Spleen (tissue), 13 donors: ENCODE results near the gene NPIPA1. TPM values are rescaled to one million over a fixed set of nuclear protein-coding genes. Genes with fewer than 3 reads are reported as not detected.
"Not testable (repeated sequence)": the region's sequence is repeated elsewhere in the genome, so short reads cannot be mapped to it uniquely, and the experiment has no call there.

Experiments used
- DNase-seq: peaks from one replicate; pipeline ENCODE4 v3.0.0-alpha.2; 2020
- H3K27ac ChIP-seq, 8 donors: fragments of 200-600 bp; sonication (generic) in 7 of 8; 1 replicate in 4 of 8; 2 replicates in 4 of 8; pipeline versions ENCODE4 v1.5.0 to v1.8.0; 2016 to 2021; ENCODE audit warnings: inconsistent platforms in 4 of 8, mild to moderate bottlenecking in 4 of 8, moderate library complexity in 1 of 8
- H3K27me3 ChIP-seq, 7 donors: fragments of 200-600 bp; sonication (generic) in 6 of 7; replicated peaks in 1 of 7; 1 replicate in 4 of 7; 2 replicates in 3 of 7; pipeline versions ENCODE4 v1.5.0 to v1.8.0; 2016 to 2021; ENCODE audit warnings: inconsistent platforms in 3 of 7, mild to moderate bottlenecking in 1 of 7
- H3K36me3 ChIP-seq, 6 donors: fragments of 200-600 bp; sonication (generic) in 5 of 6; 1 replicate in 4 of 6; 2 replicates in 2 of 6; pipeline versions ENCODE4 v1.5.0 to v1.8.0; 2016 to 2021; ENCODE audit warnings: inconsistent platforms in 2 of 6
- H3K4me1 ChIP-seq, 6 donors: fragments of 200-600 bp; sonication (generic) in 5 of 6; 1 replicate in 3 of 6; 2 replicates in 3 of 6; pipeline versions ENCODE4 v1.5.0 to v1.8.0; 2016 to 2021; ENCODE audit warnings: inconsistent platforms in 3 of 6
- H3K4me3 ChIP-seq, 8 donors: fragments of 200-600 bp; sonication (generic) in 7 of 8; 1 replicate in 4 of 8; 2 replicates in 4 of 8; pipeline versions ENCODE4 v1.5.0 to v1.8.0; 2016 to 2021; ENCODE audit warnings: inconsistent platforms in 4 of 8, mild to moderate bottlenecking in 4 of 8, moderate library complexity in 2 of 8
- H3K9me3 ChIP-seq, 8 donors: fragments of 200-600 bp; sonication (generic) in 7 of 8; 1 replicate in 4 of 8; 2 replicates in 4 of 8; pipeline versions ENCODE4 v1.5.0 to v1.8.0; 2016 to 2021; ENCODE audit warnings: inconsistent platforms in 4 of 8
- CTCF ChIP-seq, 11 experiments: fragments of 200-600 bp in 7 of 11; fragments of 450-650 bp in 4 of 11; sonication (generic) in 4 of 11; IDR thresholded peaks in 8 of 11; conservative IDR thresholded peaks in 3 of 11; 1 replicate in 7 of 11; 2 replicates in 4 of 11; pipeline versions ENCODE4 v1.4.0 to v1.8.0; 2016 to 2021; ENCODE audit warnings: antibody characterized with exemption in 11 of 11, inconsistent platforms in 4 of 11, mild to moderate bottlenecking in 1 of 11
- WGBS, 5 donors: extraction: QIAGEN DNeasy Blood & Tissue Kit in 3 of 5; methylation state at CpG; one replicate each; pipeline versions ENCODE4 v1.1.5 to v1.1.7; 2013 to 2018; 5-methylcytosine and 5-hydroxymethylcytosine counted together
- intact Hi-C: fragments of 100-400 bp; cut with DNase I; formaldehyde crosslinking; loops from one replicate; pipeline ENCODE4 v1.15.0; 2023; ENCODE audit warnings: low total_unique reads
- long read RNA-seq, 2 donors: transcript quantifications; one replicate each; lab custom pipeline, GENCODE V29; 2026
- polyA plus RNA-seq, 3 donors: library from polyadenylated mRNA; stranded (reverse); fragments of 200-250 nt; gene quantifications; one replicate each; pipeline ENCODE4 v1.2.1, GENCODE V29; 2013
- total RNA-seq, 7 donors: library from RNA; depleted of rRNA in 3 of 7; stranded (reverse); fragments of >200 nt in 3 of 7; fragmentation: NEBNext Ultra II Directional in 4 of 7; extraction: Animal tissue kit (Norgen Biotek cat#: 25700) in 4 of 7; gene quantifications; one replicate each; pipeline versions ENCODE4 v1.1.0 to v1.2.1, GENCODE V29; 2016 to 2021
- donor health status: healthy with polysubstance abuse.
- donor health status: DM: no; HTN: no; CAD: no; lungs with moderate emphysema.
- donor health status: DM: no; HTN: no; CAD: no.
- donor health status: Bipolar disorder and iron deficiency.
- donor health status: healthy.
- donor health status: DM: no; HTN: no; CAD: no.
- donor health status: DM: yes; HTN: yes; CAD: no.

NPIPA1 gene
- total RNA-seq = 100 to 1,000 TPM in 2 of 7 donors, 10 to 100 TPM in 5; 61.4 to 119 (median 78.2) TPM
- 10 to 100 TPM; 56.4 to 61.2 (median 58.5) TPM for polyA plus RNA-seq
- long read RNA-seq, donor 1 = 0 reads
- long read RNA-seq, donor 2 = 0 reads

- peaks cover 0 to 13% (median 1%) of the 10 kb centered on the region in 6 donors for H3K36me3 ChIP-seq
- H3K4me3 ChIP-seq, H3K27me3 ChIP-seq, H3K9me3 ChIP-seq, intact Hi-C loops, H3K27ac ChIP-seq, DNase-seq, H3K4me1 ChIP-seq: not testable (repeated sequence)
- no CpG with 5 or more reads among the region's 4 CpGs for WGBS, 5 donors
Measured at GRCh38 chr16:14937143-14937542, at the start of gene NPIPA1. NPIPA1 (plus strand) TSS chr16:14937443; CDS start chr16:14937443, 0 bp downstream.

GRCh38 chr16:14892111-14892510 is 45.1 kb upstream of the NPIPA1 start:
- H3K27ac ChIP-seq, H3K4me3 ChIP-seq, H3K27me3 ChIP-seq, H3K9me3 ChIP-seq, H3K4me1 ChIP-seq, DNase-seq, intact Hi-C loops: not testable (repeated sequence)
- 91 to 96% (median 92%) methylated on average over 3 to 4 of the region's 6 CpGs for WGBS, 5 donors
- H3K36me3 ChIP-seq = peaks cover 0 to 19% (median 4%) of the 10 kb centered on the region in 6 donors

GRCh38 chr16:14895382-14895781 is 41.9 kb upstream of the NPIPA1 start:
- 89 to 95% (median 91%) methylated on average over 9 to 12 of the region's 14 CpGs for WGBS, 5 donors
- H3K27me3 ChIP-seq, DNase-seq, intact Hi-C loops, H3K36me3 ChIP-seq, H3K27ac ChIP-seq, H3K4me3 ChIP-seq, H3K4me1 ChIP-seq, H3K9me3 ChIP-seq: not testable (repeated sequence)

GRCh38 chr16:14896023-14896422 is 41.2 kb upstream of the NPIPA1 start:
- H3K4me3 ChIP-seq, H3K4me1 ChIP-seq, H3K27me3 ChIP-seq, H3K27ac ChIP-seq, H3K9me3 ChIP-seq, H3K36me3 ChIP-seq, intact Hi-C loops, DNase-seq: not testable (repeated sequence)
- WGBS, 5 donors = 88 to 96% (median 91%) methylated on average over 7 to 8 of the region's 9 CpGs

GRCh38 chr16:14897006-14897664 is 40.1 kb upstream of the NPIPA1 start:
- peak in 4 of 11 experiments; percentile 21 to 55 (median 48) for TF ChIP-seq CTCF (IDR thresholded peaks at IDR 0.05 in 8 of 11, conservative IDR thresholded peaks at IDR 0.05 in 3 of 11)
- H3K9me3 ChIP-seq, H3K4me3 ChIP-seq, H3K36me3 ChIP-seq, H3K27ac ChIP-seq, H3K4me1 ChIP-seq, H3K27me3 ChIP-seq, DNase-seq, intact Hi-C loops: not testable (repeated sequence)
- 71 to 97% (median 84%) methylated on average over 2 to 5 of the region's 12 CpGs for WGBS, 5 donors

GRCh38 chr16:14898162-14898561 is 39.1 kb upstream of the NPIPA1 start:
- H3K36me3 ChIP-seq, H3K9me3 ChIP-seq, intact Hi-C loops, H3K4me3 ChIP-seq, H3K27ac ChIP-seq, H3K27me3 ChIP-seq, DNase-seq, H3K4me1 ChIP-seq: not testable (repeated sequence)
- 93 to 97% (median 95%) methylated on average over 4 of the region's 4 CpGs for WGBS, 5 donors

- H3K36me3 ChIP-seq, intact Hi-C loops, H3K4me1 ChIP-seq, DNase-seq, H3K27ac ChIP-seq, H3K27me3 ChIP-seq, H3K4me3 ChIP-seq, H3K9me3 ChIP-seq: not testable (repeated sequence)
- 62 to 78% (median 68%) methylated on average over 4 to 7 of the region's 8 CpGs for WGBS, 5 donors
Measured at GRCh38 chr16:14903191-14903957, 33.9 kb upstream of the NPIPA1 start.

GRCh38 chr16:14909744-14910143 is 27.5 kb upstream of the NPIPA1 start:
- H3K36me3 ChIP-seq, H3K27ac ChIP-seq, H3K4me1 ChIP-seq, H3K27me3 ChIP-seq, H3K9me3 ChIP-seq, H3K4me3 ChIP-seq, DNase-seq, intact Hi-C loops: not testable (repeated sequence)
- no CpG with 5 or more reads among the region's 4 CpGs for WGBS, 5 donors

GRCh38 chr16:14910833-14911629 is 26.2 kb upstream of the NPIPA1 start:
- WGBS, 5 donors = no CpG with 5 or more reads among the region's 85 CpGs
- H3K27ac ChIP-seq, H3K4me1 ChIP-seq, H3K27me3 ChIP-seq, DNase-seq, intact Hi-C loops, H3K4me3 ChIP-seq, H3K36me3 ChIP-seq, H3K9me3 ChIP-seq: not testable (repeated sequence)
